Kasumi-1 (cell line): ENCODE measurements around the gene USP34.
A peak's percentile ranks its signal among the peaks of the same experiment; 100 is the strongest.
"Not testable (repeated sequence)": the region's sequence is repeated elsewhere in the genome, so short reads cannot be mapped to it uniquely, and the experiment has no call there.

Experiments used
- DNase-seq, 2 experiments: peaks; one replicate each; lab custom pipeline; 2025; lab: John Stamatoyannopoulos, UW

The USP34 gene

DNA sequence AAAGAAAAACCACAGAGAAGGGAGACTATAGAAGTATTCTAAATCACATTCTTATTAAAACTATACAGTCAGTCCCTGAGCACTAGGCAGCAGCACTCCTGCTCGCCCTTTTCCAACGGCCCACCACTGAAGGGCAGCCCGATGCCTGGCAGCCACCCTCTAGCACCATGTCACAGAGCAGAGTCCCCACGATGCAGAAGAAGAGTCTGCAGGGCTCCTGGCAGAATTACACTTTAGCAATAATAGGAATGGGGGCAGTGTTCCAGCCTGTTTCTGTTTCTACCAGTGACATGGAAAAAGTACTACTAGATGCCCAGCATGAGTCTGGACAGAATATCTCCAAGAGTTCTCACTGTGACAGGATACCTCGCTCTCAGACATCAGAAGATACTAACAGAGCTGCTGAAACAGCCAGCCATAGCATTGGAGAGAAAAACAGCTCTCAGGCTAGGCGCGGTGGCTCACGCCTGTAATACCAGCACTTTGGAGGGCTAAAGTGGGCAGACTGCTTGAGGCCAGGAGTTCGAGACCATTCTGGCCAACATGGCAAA is 221.3 kb downstream of the USP34 start:
- DNase-seq = no peak

DNA sequence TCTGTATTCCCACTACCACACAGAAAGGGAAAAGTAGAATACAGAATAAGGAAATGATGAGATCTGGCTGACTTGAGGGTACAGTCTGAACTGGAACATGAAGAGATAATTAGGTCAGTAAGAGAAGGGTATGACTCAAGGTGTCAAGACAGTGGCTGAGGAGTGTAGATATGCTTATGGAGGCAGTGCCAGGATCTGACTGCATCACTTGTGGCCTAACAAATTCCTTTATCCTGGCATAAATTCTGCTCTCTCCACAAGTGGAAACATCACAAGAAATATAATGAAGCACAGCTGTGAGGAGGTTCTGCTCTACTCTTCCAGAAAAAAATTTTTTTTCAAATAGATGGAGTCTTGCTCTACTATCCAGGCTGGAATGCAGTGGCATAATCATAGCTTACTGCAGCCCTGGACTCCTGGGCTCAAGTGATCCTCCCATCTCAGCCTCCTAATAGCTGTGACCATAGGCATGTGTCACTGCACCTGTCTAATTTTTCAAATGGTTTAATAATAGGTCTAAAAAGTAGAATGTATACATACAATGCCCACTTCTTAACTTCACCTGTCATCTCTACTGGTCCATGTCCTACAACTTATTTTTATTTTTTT is 223.6 kb downstream of the USP34 start:
- DNase-seq = no peak

DNA sequence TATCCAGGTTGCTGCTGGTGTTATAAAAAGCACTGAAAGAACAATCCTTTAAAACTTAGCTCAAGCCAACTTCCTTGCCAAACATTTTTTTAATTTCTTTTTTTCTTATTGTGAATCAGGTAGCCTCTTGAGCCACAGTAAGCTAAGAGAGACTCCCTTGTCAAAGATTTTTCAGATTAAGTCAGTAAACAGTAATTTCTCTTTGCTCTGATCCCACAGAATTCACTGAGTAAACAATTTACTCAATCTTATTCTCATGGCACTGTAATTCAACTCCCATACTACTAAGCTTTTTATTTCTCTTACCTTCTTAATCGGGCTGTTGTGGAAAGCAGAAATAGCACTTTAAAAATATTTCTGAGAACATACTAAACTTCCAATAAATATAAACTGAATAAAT is 226.2 kb downstream of the USP34 start:
- no peak for DNase-seq

DNA sequence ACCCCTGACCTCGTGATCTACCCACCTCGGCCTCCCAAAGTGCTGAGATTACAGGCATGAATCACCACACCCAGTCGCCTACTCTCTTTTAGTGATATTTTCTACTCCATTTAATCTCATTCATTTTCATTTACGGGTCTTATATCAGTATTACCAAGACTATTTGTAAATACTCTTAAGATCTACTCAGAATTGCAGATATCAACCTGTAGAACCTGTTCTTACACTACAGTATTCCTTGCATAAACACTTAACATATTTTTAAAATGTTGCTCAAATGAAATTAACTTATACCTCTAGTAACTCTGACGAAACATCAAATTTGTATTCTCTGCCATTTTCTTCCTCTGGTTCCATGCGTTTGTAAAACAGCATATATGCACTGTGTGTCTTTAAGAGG is 229.6 kb downstream of the USP34 start:
- DNase-seq = no peak

DNA sequence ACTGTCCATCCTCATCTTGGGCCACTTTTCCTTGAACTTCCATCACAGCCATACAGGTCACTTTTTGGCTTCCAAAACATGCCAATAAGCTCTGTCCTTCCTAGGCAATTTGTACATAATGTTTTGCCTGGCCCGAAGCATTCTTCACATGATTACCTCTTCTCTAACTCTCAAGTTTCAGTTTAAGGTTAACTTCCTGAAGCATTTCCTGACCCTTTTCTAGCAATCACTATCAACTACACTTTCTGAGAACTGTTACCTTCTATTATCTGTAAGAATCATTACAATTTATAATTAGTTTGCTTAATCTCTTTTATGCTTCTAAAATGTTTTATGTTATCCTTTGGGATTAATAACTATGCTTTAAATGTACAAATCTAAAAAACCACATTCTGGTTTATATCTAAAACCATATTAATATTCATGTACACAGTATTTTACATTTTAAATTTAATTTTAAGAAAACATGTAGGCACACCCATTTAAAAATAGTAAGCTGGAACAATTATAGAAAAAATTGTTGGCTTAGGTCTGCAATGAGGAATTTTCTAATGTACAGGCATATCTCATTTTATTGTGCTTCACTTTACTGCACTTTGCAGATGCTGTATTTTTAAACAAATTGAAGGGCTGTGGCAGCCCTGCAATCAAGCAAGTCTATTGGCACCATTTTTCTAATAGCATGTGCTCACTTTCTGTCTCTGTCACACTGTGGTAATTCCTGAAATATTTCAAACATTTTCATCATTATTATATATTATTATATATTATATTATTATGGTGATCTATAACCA is 232.5 kb downstream of the USP34 start:
- DNase-seq = no peak

DNA sequence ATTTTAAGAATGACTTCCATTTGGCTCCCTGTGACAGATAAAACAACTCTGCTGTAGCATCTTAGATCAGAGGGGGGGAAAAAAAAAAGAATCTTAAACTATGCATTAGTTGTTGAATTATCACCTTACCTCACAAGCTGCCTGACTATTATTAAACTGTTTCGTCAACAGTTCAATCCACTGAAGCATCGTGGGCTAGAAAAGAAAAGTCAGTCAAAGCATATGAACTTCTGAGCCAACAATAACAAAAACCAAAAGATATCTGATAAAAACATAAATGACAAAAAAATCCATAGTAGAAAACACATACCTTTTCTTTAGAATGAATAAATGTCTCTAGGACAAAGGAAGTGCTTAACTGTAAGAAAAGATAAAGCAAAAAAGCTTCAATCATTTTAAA is 235.2 kb downstream of the USP34 start:
- DNase-seq = no peak

DNA sequence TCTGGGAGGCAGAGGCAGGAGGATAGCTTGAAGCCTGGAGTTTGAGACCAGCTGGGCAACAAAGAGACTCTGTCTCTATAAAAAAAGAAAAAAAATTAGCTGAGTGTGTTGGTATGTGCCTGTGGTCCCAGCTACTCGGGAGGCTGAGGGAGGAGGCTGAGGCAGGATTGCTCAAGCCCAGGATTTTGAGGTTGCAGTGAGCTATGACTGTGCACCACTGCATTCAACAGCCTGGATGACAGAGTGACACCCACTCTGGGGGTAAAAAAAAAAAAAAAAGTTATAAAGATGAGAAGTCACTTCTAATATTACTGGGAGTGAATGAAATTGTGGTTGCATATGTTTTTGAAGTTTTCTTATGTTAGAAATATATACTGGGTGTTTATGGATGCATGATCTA is 237.3 kb downstream of the USP34 start:
- no peak for DNase-seq

DNA sequence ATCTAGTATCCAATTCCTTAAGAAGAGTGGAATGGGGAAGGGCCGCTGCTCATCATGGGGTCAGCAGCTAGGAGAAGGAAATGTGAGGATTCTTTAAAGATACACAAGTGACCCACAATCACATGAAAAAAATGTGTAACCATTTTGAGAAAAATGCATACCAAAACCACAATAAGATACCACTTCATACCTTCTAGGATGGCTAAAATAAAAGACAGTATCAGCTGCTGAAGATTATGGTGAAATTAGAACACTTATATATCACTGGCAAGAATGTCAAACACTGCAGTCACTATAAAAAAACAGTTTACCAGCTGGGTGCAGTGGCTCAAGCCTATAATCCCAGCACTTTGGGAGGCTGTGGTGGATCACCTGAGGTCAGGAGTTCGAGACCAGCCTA is 241.0 kb downstream of the USP34 start:
- no peak for DNase-seq

DNA sequence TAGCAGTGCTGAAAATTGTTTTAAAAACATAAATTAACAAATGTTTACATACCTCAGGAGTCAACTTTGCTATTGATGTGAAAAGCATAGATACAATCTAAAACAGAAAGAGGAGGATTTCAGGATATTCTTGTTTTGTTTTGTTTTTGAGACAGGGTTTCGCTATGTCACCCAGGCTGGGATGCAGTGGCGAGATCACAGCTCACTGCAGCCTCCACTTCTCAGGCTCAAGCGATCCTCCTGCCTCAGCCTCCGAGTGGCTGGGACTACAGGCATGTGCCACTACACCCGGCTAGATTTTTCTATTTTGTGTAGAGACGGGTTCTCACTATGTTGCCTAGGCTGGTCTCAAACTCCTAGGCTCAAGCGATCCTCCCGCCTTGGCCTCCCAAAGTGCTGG is 248.3 kb downstream of the USP34 start:
- no peak for DNase-seq

DNA sequence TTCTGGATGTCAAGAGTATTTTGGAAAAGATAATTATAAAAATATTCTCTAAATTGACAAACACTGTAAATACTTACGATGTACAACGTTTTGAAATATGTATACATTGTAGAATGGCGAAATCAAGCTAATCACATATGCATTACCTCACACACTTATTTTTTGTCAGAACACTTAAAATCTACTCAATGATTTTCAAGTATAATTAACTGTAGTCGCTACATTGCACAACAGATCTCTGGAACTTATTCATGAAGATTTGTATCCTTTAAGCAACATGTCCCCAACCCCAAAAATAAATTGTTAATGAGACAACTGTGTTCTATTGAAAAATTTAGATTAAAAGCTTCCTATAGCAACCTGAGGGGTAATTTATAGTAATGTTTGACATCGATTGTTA is 249.1 kb downstream of the USP34 start:
- DNase-seq = no peak

DNA sequence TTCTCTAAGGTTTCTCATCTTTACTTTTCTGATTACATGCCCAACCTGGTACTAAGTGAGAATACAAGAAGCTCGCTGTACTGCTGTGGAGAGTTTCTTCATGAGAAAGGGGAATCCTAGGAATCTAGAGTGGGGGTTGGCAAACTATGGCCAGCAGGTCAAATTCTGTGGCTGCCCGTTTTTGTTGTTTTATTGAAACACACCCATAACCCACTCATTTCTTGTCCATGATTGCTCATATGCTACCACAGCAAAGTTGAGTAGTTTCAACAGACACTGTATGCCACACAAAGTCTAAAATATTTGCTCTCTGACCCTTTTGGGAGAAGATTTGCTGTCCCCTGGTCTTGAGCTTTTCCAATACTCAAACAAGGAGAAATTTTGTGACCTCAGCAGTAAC is 250.1 kb downstream of the USP34 start:
- DNase-seq = no peak

DNA sequence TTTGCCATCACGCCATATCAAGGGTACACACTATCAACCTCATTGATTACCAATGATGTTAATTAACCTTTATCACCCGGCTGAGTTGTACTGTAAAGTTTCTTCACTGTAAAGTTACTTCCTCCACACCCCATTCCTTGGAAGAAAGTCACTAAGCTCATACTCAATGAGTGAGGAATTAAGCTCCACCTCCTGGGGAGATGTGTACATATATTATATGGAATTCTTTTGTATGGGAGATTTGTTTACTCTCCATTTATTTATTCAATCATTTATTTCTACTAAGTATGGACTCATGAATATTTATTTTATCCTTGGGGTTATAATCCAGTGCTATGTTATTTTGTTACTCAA is 252.1 kb downstream of the USP34 start:
- DNase-seq = no peak

DNA sequence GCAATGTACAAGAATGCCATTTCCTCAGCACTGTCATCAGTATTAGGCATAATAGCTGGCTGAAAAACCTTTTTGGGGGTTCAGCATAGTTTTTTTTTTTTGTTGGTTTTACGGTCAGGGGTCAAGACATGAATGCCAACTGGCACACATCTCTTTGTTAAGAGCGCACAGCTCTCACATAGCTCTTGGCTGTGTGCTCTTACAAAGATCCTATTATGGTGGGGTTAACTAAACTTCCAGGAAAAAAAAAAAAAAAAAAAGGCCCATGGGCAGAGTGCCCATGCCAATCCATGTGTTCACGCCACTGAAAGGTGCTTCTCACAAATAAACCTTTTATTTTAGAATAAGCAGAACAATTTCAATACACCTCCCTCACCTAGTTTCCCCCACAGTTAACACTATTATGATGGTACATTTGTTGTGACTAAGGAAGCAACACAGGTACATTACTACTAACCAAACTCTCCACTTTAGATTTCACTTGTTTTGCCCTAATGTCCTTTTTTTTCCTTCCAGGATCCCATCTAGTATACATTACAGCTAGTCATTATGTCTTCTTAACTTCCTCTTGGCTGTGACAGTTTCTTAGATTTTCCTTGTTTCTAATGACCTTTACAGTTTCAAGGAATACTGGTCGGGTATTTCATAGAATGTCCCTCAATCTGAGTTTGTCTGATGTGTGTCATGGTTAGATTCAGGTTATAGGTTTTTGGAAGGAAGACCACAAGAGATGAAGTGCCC is 252.6 kb downstream of the USP34 start:
- DNase-seq = no peak

DNA sequence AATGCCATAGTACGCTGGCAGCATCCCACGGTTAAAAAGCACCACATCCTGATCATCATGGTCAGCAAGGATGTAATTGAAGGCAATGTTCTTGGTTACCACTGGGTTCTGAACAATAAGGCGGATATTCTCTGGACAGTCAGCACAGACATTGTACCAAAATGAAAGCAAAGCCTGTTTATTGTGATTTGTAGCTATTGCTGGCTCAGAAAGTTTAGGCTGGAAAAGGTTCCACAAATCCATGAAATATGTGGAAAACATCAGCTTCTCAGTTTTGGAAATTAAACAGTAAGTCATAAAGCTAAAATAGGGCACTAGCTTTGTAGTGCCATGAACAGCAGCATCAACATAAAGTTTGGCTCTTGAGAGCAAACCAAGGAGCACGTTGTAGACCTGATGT is 256.7 kb downstream of the USP34 start:
- no peak for DNase-seq

DNA sequence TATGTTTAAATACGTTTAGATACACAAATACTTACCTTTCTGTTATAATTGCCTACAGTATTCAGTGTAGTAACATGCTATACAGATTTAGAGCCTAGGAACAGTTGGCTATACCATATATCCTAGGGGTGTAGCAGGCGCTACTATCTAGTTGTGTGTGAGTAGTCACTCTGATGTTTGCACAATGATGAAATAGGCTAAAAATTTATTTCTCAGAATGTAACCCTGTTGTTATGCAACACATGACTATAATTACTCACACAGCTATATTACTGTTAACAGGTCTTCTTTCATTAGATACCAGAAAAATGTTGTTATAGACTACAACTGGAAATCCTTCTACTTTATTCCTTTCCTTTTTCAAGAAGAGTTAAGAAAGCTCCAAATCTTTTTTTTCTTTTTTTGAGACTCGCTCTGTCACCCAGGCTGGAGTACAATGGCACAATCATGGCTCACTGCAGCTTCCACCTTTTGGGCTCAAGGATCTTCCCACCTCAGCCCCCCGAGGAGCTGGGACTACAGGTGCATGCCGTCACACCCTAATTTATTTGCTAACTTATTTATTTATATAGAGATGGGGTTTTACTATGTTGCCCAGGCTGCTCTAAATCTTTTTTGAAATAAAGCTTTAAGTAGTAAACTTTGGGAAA is 260.4 kb downstream of the USP34 start:
- no peak for DNase-seq

DNA sequence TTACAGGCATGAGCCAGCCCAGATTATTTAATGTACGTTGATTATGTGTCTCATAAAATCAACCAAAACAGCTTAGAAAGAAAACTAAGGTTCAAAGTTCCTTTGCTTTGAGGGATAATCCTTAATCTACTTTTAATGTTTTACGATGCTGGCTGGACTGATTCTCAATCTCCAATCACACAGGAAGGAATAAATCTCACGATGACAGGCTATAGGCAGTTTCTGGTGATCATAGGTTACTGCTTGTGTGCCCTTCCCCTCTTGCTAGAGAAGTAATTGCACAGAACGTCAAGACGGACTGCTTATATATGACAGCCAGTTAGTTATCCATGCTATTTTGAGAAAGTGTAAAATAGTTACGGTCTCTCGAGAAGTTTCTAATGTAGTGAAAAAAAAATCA is 265.8 kb downstream of the USP34 start:
- DNase-seq = no peak

DNA sequence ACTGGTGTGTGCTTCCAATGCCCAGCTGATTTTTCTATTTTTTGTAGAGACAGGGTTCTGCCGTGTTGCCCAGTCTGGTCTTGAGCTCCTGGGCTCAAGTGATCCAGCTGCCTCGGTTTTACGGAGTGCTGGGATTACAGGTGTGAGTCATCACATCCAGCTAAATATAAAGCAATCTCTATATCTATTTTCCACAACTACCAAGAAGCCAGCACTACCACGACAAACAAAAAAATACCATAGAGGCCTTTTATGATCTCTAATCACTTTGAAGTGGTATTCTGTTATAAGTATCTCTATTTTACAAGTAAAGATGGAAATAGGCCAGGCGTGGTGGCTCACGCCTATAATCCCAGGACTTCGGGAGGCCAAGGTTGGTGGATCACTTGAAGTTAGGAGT is 274.2 kb downstream of the USP34 start:
- no peak for DNase-seq

DNA sequence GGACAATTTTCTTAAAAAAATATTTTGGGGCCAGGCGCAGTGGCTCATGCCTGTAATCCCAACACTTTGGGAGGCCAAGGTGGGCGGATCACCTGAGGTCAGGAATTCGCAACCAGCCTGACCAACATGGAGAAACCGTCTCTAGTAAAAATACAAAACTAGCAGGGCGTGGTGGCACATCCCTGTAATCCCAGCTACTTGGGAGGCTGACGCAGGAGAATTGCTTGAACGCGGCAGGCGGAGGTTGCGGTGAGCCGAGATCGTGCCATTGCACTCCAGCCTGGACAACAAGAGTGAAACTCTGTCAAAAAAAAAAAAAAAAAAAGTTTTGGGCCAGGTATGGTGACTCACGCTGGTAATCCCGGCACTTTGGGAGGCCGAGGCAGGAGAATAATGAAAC is 276.2 kb downstream of the USP34 start:
- not testable (repeated sequence) for DNase-seq

DNA sequence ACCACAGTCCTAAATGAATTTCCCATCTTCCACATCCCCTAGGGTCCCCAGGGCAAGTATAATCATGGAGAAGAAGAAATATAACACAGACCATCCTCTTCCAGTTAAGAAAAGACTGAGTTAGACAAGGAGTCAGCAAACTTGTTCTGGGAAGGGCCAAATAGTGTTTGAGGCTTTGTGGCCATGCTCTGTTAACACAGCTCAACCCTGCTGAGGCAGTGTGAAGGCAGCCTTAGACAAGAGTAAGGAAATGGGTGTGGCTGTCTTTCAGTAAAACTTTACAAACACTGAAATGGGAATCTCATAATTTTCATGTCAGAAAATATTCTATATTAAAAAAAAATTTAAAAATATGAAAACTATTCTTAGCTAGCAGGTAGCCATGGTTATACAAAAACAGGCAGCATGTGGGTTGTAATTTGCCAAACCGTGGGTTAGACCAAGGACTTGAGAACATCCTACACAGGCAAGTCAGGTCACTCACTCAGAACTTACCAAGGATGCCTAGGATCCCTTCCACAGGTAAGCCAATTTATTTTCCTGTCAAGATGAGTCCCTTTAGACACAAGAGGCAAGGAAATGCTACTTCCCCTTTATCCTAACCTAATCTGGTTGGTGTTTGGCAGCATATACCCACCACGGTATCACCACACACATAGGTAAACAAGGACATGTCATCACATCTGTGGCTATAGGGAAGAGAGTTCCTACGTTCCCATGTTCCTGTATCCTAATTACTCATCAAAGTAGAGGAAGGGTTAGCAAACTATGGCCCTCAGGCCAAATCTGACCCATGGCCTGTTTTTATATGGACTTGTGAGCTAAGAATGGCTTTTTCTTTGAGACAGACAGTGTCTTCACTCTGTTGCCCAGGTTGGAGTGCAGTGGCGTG is 277.0 kb downstream of the USP34 start:
- peak; percentile 23 to 25 for DNase-seq

DNA sequence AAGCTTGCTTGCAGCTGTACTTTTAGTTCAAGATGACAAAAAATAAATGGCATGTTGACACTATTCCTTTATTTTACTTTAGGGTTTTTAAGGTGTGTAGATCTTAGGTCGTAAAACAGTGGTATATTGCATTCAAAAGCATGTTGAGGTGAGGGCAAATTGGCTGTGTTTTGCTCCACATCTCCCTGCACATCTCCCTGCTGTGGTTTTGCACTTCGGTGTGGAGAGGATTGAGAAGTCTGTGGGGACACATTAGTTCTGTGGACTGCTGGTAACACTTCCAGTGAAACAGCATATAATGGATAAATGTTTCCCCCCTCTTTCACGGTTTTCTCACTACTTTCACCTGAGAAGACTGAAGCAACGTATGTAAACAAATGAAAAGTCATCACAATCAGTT is 283.8 kb downstream of the USP34 start:
- DNase-seq = no peak

DNA sequence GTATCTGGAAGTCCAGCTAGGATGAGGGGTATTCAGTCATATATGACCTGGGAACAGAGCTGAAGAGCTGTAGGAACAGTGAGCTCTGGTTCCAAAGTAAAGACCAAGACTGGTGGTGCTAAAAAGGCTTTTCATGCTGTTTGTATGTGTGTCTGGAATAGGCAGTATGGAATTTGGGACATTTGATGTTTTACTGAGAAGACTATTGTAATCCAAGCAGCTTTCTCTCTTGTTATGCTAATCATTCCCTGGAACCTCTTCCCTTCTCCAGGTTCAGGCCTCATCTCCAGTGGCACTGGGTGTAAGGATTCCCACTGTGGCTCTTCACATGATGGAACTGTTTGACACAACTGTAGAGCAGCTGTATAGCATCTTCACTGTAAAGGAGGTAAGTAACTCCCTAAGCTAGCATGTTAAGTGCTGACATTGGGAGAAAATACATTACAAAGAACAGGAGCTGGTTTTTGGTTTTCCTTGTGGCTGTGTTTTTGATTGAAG is 285.6 kb downstream of the USP34 start:
- no peak for DNase-seq
